H9 (cell line): ENCODE data around the gene SUPT5H. TPM values are rescaled to one million over a fixed set of nuclear protein-coding genes. Genes with fewer than 3 reads are reported as not detected.

ENCODE experiments used
- DNase-seq: peaks from one replicate; pipeline ENCODE4 v3.0.0-alpha.2; 2017
- H2AFZ ChIP-seq: one replicate; pipeline ENCODE4 v1.6.1; 2013; ENCODE audit warnings: mild to moderate bottlenecking, low read length, control low read depth, moderate library complexity
- H2AK5ac ChIP-seq: 2 replicates; pipeline ENCODE4 v1.6.1; 2013; ENCODE audit warnings: low read length, control low read depth, mixed read lengths; ENCODE audit not compliant: insufficient read length
- H2BK120ac ChIP-seq: one replicate; pipeline ENCODE4 v1.6.1; 2013; ENCODE audit warnings: low read depth, mild to moderate bottlenecking, low read length, control low read depth, inconsistent platforms; ENCODE audit not compliant: poor library complexity, severe bottlenecking
- H2BK12ac ChIP-seq: 2 replicates; pipeline ENCODE4 v1.6.1; 2013; ENCODE audit warnings: low read length, control low read depth, mixed read lengths, low read depth; ENCODE audit not compliant: insufficient read length
- H2BK15ac ChIP-seq: 2 replicates; pipeline ENCODE4 v1.6.1; 2013; ENCODE audit warnings: low read depth, low read length, control low read depth
- H2BK20ac ChIP-seq: one replicate; pipeline ENCODE4 v1.6.1; 2013; ENCODE audit warnings: low read depth, mild to moderate bottlenecking, low read length, control low read depth, inconsistent platforms; ENCODE audit not compliant: poor library complexity, severe bottlenecking
- H2BK5ac ChIP-seq: 2 replicates; pipeline ENCODE4 v1.6.1; 2013; ENCODE audit warnings: low read length, control low read depth, mixed read lengths; ENCODE audit not compliant: insufficient read length
- H3K14ac ChIP-seq: 2 replicates; pipeline ENCODE4 v1.6.1; 2013; ENCODE audit warnings: low read length, control low read depth; ENCODE audit not compliant: insufficient read depth
- H3K18ac ChIP-seq: 2 replicates; pipeline ENCODE4 v1.6.1; 2013; ENCODE audit warnings: low read depth, mild to moderate bottlenecking, mixed read lengths, low read length, control low read depth; ENCODE audit not compliant: insufficient read length
- H3K23ac ChIP-seq: 2 replicates; pipeline ENCODE4 v1.6.1; 2013; ENCODE audit warnings: low read length, control low read depth, mixed read lengths, low read depth; ENCODE audit not compliant: insufficient read length
- H3K23me2 ChIP-seq: 2 replicates; pipeline ENCODE4 v1.6.1; 2013; ENCODE audit warnings: low read depth, mild to moderate bottlenecking, mixed read lengths, low read length, control low read depth; ENCODE audit not compliant: insufficient read length, poor library complexity, severe bottlenecking
- H3K27ac ChIP-seq: 2 replicates; pipeline ENCODE4 v1.5.1; 2013; ENCODE audit warnings: low read length, control low read depth, mixed read lengths, low read depth; ENCODE audit not compliant: insufficient read length
- H3K27me3 ChIP-seq: 2 replicates; pipeline ENCODE4 v1.6.1; 2013; ENCODE audit warnings: low read length, control low read depth, inconsistent platforms; ENCODE audit not compliant: insufficient read depth
- H3K4ac ChIP-seq: 2 replicates; pipeline ENCODE4 v1.6.1; 2013; ENCODE audit warnings: low read depth, mild to moderate bottlenecking, control low read depth, inconsistent platforms, low read length, moderate library complexity
- H3K4me1 ChIP-seq: 2 replicates; pipeline ENCODE4 v1.6.1; 2013; ENCODE audit warnings: low read length, control low read depth, inconsistent platforms; ENCODE audit not compliant: insufficient read depth
- H3K4me2 ChIP-seq: 2 replicates; pipeline ENCODE4 v1.6.1; 2013; ENCODE audit warnings: low read length, control low read depth, mixed read lengths; ENCODE audit not compliant: insufficient read length, insufficient read depth
- H3K56ac ChIP-seq: 2 replicates; pipeline ENCODE4 v1.6.1; 2013; ENCODE audit warnings: low read depth, mild to moderate bottlenecking, mixed read lengths, low read length, control low read depth; ENCODE audit not compliant: insufficient read length
- H3K79me1 ChIP-seq: 2 replicates; pipeline ENCODE4 v1.6.1; 2013; ENCODE audit warnings: low read depth, mild to moderate bottlenecking, moderate library complexity, low read length, control low read depth, inconsistent platforms; ENCODE audit not compliant: insufficient read depth, poor library complexity, severe bottlenecking
- H3K79me2 ChIP-seq: 2 replicates; pipeline ENCODE4 v1.6.1; 2013; ENCODE audit warnings: low read length, control low read depth, inconsistent platforms; ENCODE audit not compliant: insufficient read depth
- H3K9ac ChIP-seq: 2 replicates; pipeline ENCODE4 v1.6.1; 2013; ENCODE audit warnings: low read length, control low read depth, mixed read lengths; ENCODE audit not compliant: insufficient read length; ENCODE audit errors: extremely low read depth
- H3K9me3 ChIP-seq: one replicate; pipeline ENCODE4 v1.6.1; 2013; ENCODE audit warnings: low read depth, low read length, inconsistent platforms; ENCODE audit not compliant: control insufficient read depth
- H3T11ph ChIP-seq: one replicate; pipeline ENCODE4 v1.6.1; 2013; ENCODE audit warnings: mild to moderate bottlenecking, low read length, control low read depth, inconsistent platforms
- H4K20me1 ChIP-seq: one replicate; pipeline ENCODE4 v1.6.1; 2013; ENCODE audit not compliant: control insufficient read depth, insufficient read length, insufficient read depth
- H4K5ac ChIP-seq: 2 replicates; pipeline ENCODE4 v1.6.1; 2013; ENCODE audit warnings: low read depth, mild to moderate bottlenecking, mixed read lengths, low read length, control low read depth; ENCODE audit not compliant: insufficient read length
- H4K8ac ChIP-seq: replicated peaks from 2 replicates; pipeline ENCODE4 v1.6.1; 2013; ENCODE audit warnings: low read length, control low read depth, mixed read lengths, low read depth; ENCODE audit not compliant: insufficient read length
- H4K91ac ChIP-seq: 2 replicates; pipeline ENCODE4 v1.6.1; 2013; ENCODE audit warnings: low read depth, mild to moderate bottlenecking, moderate library complexity, mixed read lengths, low read length, control low read depth; ENCODE audit not compliant: insufficient read length
- H3K27ac Mint-ChIP-seq, 3 experiments: 2 replicates in 2 of 3; 3 replicates in 1 of 3; pipeline ENCODE4 v1.8.0; 2020 to 2021; ENCODE audit warnings: mixed read lengths in 3 of 3, mild to moderate bottlenecking in 1 of 3, moderate library complexity in 1 of 3
- H3K27me3 Mint-ChIP-seq: 2 replicates; pipeline ENCODE4 v1.8.0; 2021; ENCODE audit warnings: low read depth, mild to moderate bottlenecking, moderate library complexity, mixed read lengths
- H3K36me3 Mint-ChIP-seq, 3 experiments: 2 replicates in 2 of 3; 3 replicates in 1 of 3; pipeline ENCODE4 v1.8.0; 2020 to 2021; ENCODE audit warnings: low read depth in 3 of 3, mixed read lengths in 3 of 3; ENCODE audit not compliant: insufficient read depth in 1 of 3
- H3K4me1 Mint-ChIP-seq, 2 experiments: 2 replicates each; pipeline ENCODE4 v1.8.0; 2020; ENCODE audit warnings: mixed read lengths in 2 of 2
- H3K4me3 Mint-ChIP-seq, 2 experiments: 2 replicates in 1 of 2; 3 replicates in 1 of 2; pipeline ENCODE4 v1.8.0; 2020 to 2021; ENCODE audit warnings: mild to moderate bottlenecking in 2 of 2, mixed read lengths in 2 of 2, moderate library complexity in 1 of 2
- H3K9me3 Mint-ChIP-seq, 2 experiments: 2 replicates in 1 of 2; 3 replicates in 1 of 2; pipeline ENCODE4 v1.8.0; 2020; ENCODE audit warnings: mild to moderate bottlenecking in 2 of 2, mixed read lengths in 2 of 2, moderate library complexity in 1 of 2
- WGBS: extraction: QIAGEN DNeasy Blood & Tissue Kit; methylation state at CpG from one replicate; pipeline ENCODE4 v1.1.7; 2013; ENCODE audit warnings: missing lambda C conversion rate, low lambda C conversion rate, mixed read lengths; ENCODE audit not compliant: insufficient read length; ENCODE audit errors: extremely low coverage; 5-methylcytosine and 5-hydroxymethylcytosine counted together
- total RNA-seq: library from RNA; stranded (reverse); gene quantifications from 2 replicates; pipeline ENCODE4 v1.2.1, GENCODE V29; 2021
- TF ChIP-seq, protein P1 (sequence below): fragments of 200-600 bp; sonication (generic); conservative IDR thresholded peaks from 3 replicates; pipeline ENCODE4 v1.8.0; 2021; ENCODE audit warnings: antibody characterized with exemption, mild to moderate bottlenecking

SUPT5H gene
- total RNA-seq, 1 experiment from 2014 or later, result 145 TPM

DNA sequence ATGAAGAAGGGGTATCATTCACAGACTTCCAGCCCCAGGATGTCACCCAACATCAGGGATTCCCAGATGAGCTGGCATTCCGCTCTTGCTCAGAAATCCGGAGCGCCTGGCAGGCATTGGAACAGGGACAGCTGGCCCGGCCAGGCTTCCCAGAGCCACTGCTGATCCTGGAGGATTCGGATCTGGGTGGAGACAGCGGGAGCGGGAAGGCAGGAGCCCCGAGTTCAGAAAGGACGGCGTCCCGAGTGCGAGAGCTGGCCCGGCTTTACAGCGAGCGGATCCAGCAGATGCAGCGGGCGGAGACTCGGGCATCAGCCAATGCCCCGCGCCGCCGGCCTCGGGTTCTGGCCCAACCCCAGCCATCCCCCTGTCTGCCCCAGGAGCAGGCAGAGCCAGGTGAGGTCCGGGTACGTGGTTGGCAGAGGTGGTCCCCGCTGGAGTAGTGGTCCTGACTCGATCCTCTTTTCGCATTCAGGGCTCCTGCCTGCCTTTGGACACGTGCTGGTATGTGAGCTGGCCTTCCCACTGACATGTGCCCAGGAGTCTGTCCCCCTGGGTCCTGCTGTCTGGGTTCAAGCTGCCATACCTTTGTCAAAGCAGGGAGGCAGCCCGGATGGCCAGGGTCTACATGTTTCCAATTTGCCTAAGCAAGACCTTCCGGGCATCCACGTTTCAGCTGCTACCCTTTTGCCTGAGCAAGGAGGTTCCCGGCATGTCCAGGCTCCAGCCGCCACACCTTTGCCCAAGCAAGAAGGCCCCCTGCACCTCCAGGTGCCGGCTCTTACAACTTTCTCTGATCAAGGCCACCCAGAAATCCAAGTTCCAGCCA, 21.9 kb upstream of the SUPT5H start:
- no peak overlapping the region for H3T11ph ChIP-seq

More for the DNA sequence above, 21.9 kb upstream of the SUPT5H start:
- H3K4me2 ChIP-seq, result no peak overlapping the region
- no peaks in the 10 kb centered on the region for H3K79me2 ChIP-seq
- H3K4me1 ChIP-seq, result 0 out of 2 replicates have a peak, but pooled peaks cover 3% of the 10 kb centered on the region
- H3K18ac ChIP-seq, result no peak overlapping the region
- Mint-ChIP-seq H3K36me3 (peaks cover 30 to 72% (median 60%) of the 10 kb centered on the region in 3 experiments), H3K27me3 (no peaks in the 10 kb centered on the region), H3K9me3 (no peaks in the 10 kb centered on the region), H3K27ac (no peak overlapping the region), H3K4me3 (no peak overlapping the region), H3K4me1 (peaks cover 19 to 20% of the 10 kb centered on the region in 2 experiments)
- no peak overlapping the region for H3K23ac ChIP-seq
- no peak overlapping the region for H3K4ac ChIP-seq
- no peaks in the 10 kb centered on the region for H4K20me1 ChIP-seq
- H2AFZ ChIP-seq, result no peak overlapping the region
- H2BK120ac ChIP-seq, result no peak overlapping the region
- no peak overlapping the region for H3K27ac ChIP-seq
- TF ChIP-seq, protein P1, sequence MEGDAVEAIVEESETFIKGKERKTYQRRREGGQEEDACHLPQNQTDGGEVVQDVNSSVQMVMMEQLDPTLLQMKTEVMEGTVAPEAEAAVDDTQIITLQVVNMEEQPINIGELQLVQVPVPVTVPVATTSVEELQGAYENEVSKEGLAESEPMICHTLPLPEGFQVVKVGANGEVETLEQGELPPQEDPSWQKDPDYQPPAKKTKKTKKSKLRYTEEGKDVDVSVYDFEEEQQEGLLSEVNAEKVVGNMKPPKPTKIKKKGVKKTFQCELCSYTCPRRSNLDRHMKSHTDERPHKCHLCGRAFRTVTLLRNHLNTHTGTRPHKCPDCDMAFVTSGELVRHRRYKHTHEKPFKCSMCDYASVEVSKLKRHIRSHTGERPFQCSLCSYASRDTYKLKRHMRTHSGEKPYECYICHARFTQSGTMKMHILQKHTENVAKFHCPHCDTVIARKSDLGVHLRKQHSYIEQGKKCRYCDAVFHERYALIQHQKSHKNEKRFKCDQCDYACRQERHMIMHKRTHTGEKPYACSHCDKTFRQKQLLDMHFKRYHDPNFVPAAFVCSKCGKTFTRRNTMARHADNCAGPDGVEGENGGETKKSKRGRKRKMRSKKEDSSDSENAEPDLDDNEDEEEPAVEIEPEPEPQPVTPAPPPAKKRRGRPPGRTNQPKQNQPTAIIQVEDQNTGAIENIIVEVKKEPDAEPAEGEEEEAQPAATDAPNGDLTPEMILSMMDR, result no peak
- no peaks in the 10 kb centered on the region for H3K23me2 ChIP-seq
- DNase-seq, result no peak
- H4K91ac ChIP-seq, result no peak overlapping the region
- no peak overlapping the region for H2BK5ac ChIP-seq
- H3K27me3 ChIP-seq, result no peaks in the 10 kb centered on the region
- no peak overlapping the region for H2BK20ac ChIP-seq
- H2BK12ac ChIP-seq, result no peak overlapping the region
- H3K56ac ChIP-seq, result no peak overlapping the region
- H2AK5ac ChIP-seq, result no peak overlapping the region
- H2BK15ac ChIP-seq, result no peak overlapping the region; the same call in 1 of the 2 replicates
- no peak overlapping the region for H3K9ac ChIP-seq
- no peak overlapping the region for H4K5ac ChIP-seq
- no peaks in the 10 kb centered on the region for H3K9me3 ChIP-seq
- no peak overlapping the region for H4K8ac ChIP-seq
- no peaks in the 10 kb centered on the region for H3K79me1 ChIP-seq
- no CpG with 5 or more reads among the region's 35 CpGs for WGBS
- no peak overlapping the region for H3K14ac ChIP-seq
